OCI-LY3 (cell line): ENCODE data around the gene C6orf141.

ENCODE experiments used
- EZH2phosphoT487 ChIP-seq: fragments of 200-600 bp; shearing (Covaris generic); IDR thresholded peaks from 2 replicates; pipeline ENCODE4 v1.6.1; 2018; ENCODE audit warnings: antibody characterized with exemption, mixed run types, low read depth
- TF ChIP-seq, protein P1 (sequence below): fragments of 200-600, 300-600 bp; sonication (generic); IDR thresholded peaks from 2 replicates; pipeline ENCODE4 v1.5.1; 2014; ENCODE audit warnings: antibody characterized with exemption, low read length, low read depth

DNA sequence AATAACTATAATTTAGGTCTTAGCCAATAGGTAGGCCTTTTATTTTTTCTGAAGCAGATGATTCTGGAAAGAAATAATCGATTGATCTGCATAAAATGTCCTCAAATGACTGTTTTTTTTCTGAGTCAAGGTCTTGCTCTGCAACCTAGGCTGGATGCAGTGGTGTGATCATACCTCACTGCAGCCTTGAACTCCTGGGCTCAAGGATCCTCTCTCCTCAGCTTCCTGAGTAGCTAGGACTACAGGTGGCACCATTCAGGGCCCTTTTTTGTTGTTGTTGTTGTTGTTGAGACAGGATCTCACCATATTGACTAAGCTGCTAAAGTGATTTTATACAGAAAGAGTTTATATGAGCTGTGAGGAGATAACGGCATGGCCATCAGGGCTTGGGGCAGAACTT lies 32.5 kb upstream of the C6orf141 start:
- TF ChIP-seq EZH2phosphoT487, result no peak
- TF ChIP-seq, protein P1, sequence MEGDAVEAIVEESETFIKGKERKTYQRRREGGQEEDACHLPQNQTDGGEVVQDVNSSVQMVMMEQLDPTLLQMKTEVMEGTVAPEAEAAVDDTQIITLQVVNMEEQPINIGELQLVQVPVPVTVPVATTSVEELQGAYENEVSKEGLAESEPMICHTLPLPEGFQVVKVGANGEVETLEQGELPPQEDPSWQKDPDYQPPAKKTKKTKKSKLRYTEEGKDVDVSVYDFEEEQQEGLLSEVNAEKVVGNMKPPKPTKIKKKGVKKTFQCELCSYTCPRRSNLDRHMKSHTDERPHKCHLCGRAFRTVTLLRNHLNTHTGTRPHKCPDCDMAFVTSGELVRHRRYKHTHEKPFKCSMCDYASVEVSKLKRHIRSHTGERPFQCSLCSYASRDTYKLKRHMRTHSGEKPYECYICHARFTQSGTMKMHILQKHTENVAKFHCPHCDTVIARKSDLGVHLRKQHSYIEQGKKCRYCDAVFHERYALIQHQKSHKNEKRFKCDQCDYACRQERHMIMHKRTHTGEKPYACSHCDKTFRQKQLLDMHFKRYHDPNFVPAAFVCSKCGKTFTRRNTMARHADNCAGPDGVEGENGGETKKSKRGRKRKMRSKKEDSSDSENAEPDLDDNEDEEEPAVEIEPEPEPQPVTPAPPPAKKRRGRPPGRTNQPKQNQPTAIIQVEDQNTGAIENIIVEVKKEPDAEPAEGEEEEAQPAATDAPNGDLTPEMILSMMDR, result no peak
